Mucosa of stomach (tissue), 1 donor: ENCODE measurements around the gene AP1G1.
"Not testable (repeated sequence)": the region's sequence is repeated elsewhere in the genome, so short reads cannot be mapped to it uniquely, and the experiment has no call there.

Source experiments
- H3K27me3 ChIP-seq: one replicate; pipeline ENCODE4 v1.7.0; 2013; ENCODE audit warnings: mild to moderate bottlenecking, low read length; ENCODE audit not compliant: control insufficient read depth, insufficient read depth
- H3K36me3 ChIP-seq: one replicate; pipeline ENCODE4 v1.7.0; 2013; ENCODE audit warnings: low read length; ENCODE audit not compliant: control insufficient read depth, insufficient read depth
- H3K4me1 ChIP-seq: one replicate; pipeline ENCODE4 v1.7.0; 2013; ENCODE audit warnings: mild to moderate bottlenecking, low read length; ENCODE audit not compliant: control insufficient read depth, insufficient read depth
- H3K4me3 ChIP-seq: one replicate; pipeline ENCODE4 v1.7.0; 2013; ENCODE audit warnings: low read length
- H3K9ac ChIP-seq: one replicate; pipeline ENCODE4 v1.7.0; 2013; ENCODE audit warnings: mild to moderate bottlenecking, low read length, moderate library complexity
- H3K9me3 ChIP-seq: one replicate; pipeline ENCODE4 v1.7.0; 2013; ENCODE audit warnings: mild to moderate bottlenecking, low read length, moderate library complexity; ENCODE audit not compliant: control insufficient read depth
- donor health status: Pancreatic carcinoma.

AP1G1 gene

DNA sequence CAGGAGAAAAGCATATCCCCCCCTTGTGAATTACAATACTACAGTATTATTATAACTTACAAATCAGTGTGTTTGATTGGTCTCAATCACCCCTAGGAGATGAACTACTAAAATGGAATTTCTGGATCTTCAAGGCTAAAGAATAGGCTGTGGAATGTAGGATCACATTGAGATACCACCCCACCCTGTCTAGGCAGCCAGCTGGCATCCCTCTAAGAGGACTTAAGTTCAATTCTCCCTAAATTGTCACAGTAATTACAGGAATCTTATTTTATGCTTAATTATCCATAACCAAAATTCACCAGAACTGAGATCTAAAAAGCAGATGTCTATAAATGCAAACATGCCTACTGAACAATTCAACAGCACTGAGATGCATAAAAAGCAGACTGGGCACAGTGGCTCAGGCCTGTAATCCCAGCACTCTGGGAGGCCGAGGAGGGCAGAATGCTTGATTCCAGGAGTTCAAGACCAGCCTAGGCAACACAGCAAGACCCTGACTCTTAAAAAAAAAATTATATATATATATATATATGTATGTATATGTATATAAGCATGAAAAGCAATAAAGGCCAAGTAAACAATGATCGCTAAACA is 12.0 kb downstream of the AP1G1 start:
- H3K36me3 ChIP-seq = no peaks in the 10 kb centered on the region
- H3K27me3 ChIP-seq = no peaks in the 10 kb centered on the region
- no peak overlapping the region for H3K9ac ChIP-seq
- H3K4me3 ChIP-seq = no peak overlapping the region
- no peaks in the 10 kb centered on the region for H3K4me1 ChIP-seq
- H3K9me3 ChIP-seq = no peaks in the 10 kb centered on the region

GRCh38 chr16:71794943-71795342 is 13.7 kb downstream of the AP1G1 start:
- no peaks in the 10 kb centered on the region for H3K36me3 ChIP-seq
- no peak overlapping the region for H3K9ac ChIP-seq
- no peaks in the 10 kb centered on the region for H3K4me1 ChIP-seq
- H3K9me3 ChIP-seq = no peaks in the 10 kb centered on the region
- no peak overlapping the region for H3K4me3 ChIP-seq
- H3K27me3 ChIP-seq = no peaks in the 10 kb centered on the region

DNA sequence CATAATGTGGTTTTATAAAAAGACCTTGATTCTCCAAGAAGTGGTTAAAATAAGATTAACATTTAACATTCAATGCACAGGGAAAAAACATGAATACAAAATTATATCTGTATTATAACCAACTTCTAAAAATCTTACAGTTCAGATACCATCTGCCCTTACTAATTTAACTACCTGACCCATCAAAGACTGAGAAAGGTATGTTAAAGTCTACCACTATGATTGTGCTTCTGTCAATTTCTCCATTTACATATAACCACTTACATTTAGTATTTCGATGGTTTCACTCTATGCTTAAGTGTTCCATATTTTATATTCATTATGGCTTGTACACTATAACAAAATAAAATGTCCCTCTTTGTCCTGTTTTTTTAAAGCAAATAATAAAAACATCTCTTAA is 14.6 kb downstream of the AP1G1 start:
- H3K9ac ChIP-seq = no peak overlapping the region
- H3K27me3 ChIP-seq = no peaks in the 10 kb centered on the region
- H3K9me3 ChIP-seq = no peaks in the 10 kb centered on the region
- H3K36me3 ChIP-seq = peaks cover 3% of the 10 kb centered on the region
- no peak overlapping the region for H3K4me3 ChIP-seq
- peaks cover 2% of the 10 kb centered on the region for H3K4me1 ChIP-seq

- H3K9ac ChIP-seq = no peak overlapping the region
- no peaks in the 10 kb centered on the region for H3K27me3 ChIP-seq
- peaks cover 8% of the 10 kb centered on the region for H3K36me3 ChIP-seq
- H3K4me1 ChIP-seq = peaks cover 5% of the 10 kb centered on the region
- H3K9me3 ChIP-seq = no peaks in the 10 kb centered on the region
- no peak overlapping the region for H3K4me3 ChIP-seq
Observed at GRCh38 chr16:71792176-71792575, 16.5 kb downstream of the AP1G1 start.

DNA sequence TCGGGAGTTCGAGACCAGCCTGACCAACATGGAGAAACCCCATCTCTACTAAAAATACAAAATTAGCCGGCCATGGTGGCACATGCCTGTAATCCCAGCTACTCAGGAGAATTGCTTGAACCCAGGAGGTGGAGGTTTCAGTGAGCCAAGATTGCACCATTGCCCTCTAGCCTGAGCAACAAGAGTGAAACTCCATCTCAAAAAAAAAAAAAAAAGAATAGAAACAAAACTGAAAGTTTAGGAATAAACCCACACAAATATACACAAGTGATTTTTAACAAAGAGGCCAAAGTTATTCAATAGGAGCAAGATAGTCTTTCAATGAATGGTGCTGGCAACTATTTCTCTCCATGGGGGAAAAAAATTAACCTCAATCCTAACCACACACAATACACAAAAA is 18.3 kb downstream of the AP1G1 start:
- not testable (repeated sequence) for H3K36me3 ChIP-seq, H3K27me3 ChIP-seq, H3K9me3 ChIP-seq, H3K9ac ChIP-seq, H3K4me1 ChIP-seq, H3K4me3 ChIP-seq

GRCh38 chr16:71789136-71789535 is 19.5 kb downstream of the AP1G1 start:
- peaks cover 8% of the 10 kb centered on the region for H3K36me3 ChIP-seq

DNA sequence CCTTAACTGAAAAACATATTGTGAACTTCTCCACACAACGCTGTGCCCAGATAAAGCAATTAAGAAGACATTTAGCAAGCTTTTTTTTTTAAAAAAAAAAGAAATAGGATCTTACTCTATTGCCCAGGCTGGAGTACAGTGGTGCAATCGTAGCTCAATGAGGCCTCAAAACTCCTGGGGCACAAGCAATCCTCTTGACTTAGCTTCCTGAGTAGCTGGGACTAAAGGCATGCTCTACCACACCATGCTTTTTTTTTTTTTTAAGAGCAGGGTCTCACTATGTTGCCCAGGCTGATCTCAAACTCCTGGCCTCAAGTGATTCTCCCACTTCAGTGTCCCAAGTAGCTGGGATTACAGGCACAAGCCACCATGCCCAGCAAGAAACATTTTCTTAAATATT is 20.1 kb downstream of the AP1G1 start:
- H3K9me3 ChIP-seq = no peaks in the 10 kb centered on the region
- peaks cover 8% of the 10 kb centered on the region for H3K36me3 ChIP-seq
- H3K4me1 ChIP-seq = peaks cover 5% of the 10 kb centered on the region
- no peak overlapping the region for H3K9ac ChIP-seq
- no peaks in the 10 kb centered on the region for H3K27me3 ChIP-seq
- H3K4me3 ChIP-seq = no peak overlapping the region

More at GRCh38 chr16:71789136-71789535, 19.5 kb downstream of the AP1G1 start:
- no peaks in the 10 kb centered on the region for H3K9me3 ChIP-seq
- no peak overlapping the region for H3K9ac ChIP-seq
- no peak overlapping the region for H3K4me3 ChIP-seq
- H3K4me1 ChIP-seq = peaks cover 5% of the 10 kb centered on the region
- no peaks in the 10 kb centered on the region for H3K27me3 ChIP-seq

DNA sequence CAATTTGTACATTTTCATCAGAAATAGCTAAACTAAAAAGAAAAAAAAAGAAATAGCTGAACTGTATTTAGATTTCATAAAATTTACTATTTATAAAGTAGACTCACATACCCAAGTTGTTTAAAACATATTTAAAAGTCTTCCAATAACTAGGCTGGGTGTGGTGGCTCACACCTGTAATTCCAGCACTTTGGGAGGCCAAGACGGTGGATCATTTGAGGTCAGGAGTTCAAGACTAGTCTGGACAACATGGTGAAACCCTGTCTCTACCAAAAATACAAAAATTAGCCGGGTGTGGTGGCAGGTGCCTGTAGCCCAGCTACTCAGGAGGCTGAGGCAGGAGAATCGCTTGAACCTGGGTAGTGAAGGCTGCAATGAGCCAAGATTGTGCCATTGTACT is 23.5 kb downstream of the AP1G1 start:
- H3K9me3 ChIP-seq = not testable (repeated sequence)

DNA sequence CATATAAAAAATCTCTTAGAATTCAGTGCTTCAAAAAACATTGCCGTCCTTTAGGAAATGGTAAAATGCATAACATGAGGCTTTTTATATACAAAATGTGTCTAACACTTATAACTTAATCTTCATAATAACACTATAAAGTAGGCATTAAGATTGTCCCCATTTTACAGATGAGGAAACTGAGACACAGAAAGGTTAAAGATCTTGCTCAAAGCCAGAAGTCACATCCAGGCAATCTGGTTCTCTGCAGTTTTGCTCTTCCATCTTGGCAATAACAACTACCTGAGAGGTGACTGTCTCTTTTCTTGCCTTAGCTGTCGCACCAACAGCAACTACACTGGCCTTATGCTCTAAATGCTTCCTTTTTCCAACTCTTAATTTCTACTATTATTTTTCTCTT is 24.5 kb downstream of the AP1G1 start:
- H3K9me3 ChIP-seq = no peaks in the 10 kb centered on the region
- peaks cover 6% of the 10 kb centered on the region for H3K36me3 ChIP-seq
- H3K4me1 ChIP-seq = peaks cover 9% of the 10 kb centered on the region
- H3K27me3 ChIP-seq = no peaks in the 10 kb centered on the region
- H3K4me3 ChIP-seq = no peak overlapping the region
- H3K9ac ChIP-seq = no peak overlapping the region

More for the DNA sequence above, 23.5 kb downstream of the AP1G1 start:
- H3K9ac ChIP-seq, H3K4me3 ChIP-seq, H3K27me3 ChIP-seq, H3K36me3 ChIP-seq: not testable (repeated sequence)
- H3K4me1 ChIP-seq = peaks cover 11% of the 10 kb centered on the region

GRCh38 chr16:71781741-71782140 is 26.9 kb downstream of the AP1G1 start:
- no peaks in the 10 kb centered on the region for H3K27me3 ChIP-seq
- H3K9ac ChIP-seq = no peak overlapping the region
- no peak overlapping the region for H3K4me3 ChIP-seq
- peaks cover 6% of the 10 kb centered on the region for H3K4me1 ChIP-seq
- no peaks in the 10 kb centered on the region for H3K36me3 ChIP-seq
- H3K9me3 ChIP-seq = no peaks in the 10 kb centered on the region

DNA sequence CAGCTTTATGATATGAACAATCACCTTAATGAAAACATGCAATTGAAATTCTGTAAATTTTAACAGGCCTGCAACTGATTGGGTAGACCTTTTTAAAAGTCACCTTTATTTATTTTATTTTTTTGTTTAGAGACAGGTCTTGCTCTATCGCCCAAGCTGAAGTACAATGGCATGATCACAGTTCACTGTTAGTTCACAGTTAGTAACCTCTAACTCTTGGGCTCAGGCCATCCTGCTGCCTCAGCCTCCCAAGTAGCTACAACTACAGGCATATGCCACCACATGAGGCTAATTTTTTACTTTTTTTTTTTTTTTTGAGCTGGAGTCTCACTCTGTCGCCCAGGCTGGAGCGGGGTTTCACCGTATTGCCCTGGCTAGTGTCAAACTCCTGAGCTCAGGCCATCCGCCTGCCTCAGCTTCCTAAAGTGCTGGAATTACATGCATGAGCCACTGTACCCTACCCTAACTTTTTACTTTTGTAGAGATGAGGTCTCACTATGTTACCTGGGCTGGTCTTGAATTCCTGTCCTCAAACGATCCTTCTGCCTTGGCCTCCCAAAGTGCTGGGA is 28.0 kb downstream of the AP1G1 start:
- H3K27me3 ChIP-seq = no peaks in the 10 kb centered on the region
- H3K36me3 ChIP-seq = no peaks in the 10 kb centered on the region
- H3K9ac ChIP-seq = no peak overlapping the region
- no peak overlapping the region for H3K4me3 ChIP-seq
- no peaks in the 10 kb centered on the region for H3K9me3 ChIP-seq
- peaks cover 6% of the 10 kb centered on the region for H3K4me1 ChIP-seq

DNA sequence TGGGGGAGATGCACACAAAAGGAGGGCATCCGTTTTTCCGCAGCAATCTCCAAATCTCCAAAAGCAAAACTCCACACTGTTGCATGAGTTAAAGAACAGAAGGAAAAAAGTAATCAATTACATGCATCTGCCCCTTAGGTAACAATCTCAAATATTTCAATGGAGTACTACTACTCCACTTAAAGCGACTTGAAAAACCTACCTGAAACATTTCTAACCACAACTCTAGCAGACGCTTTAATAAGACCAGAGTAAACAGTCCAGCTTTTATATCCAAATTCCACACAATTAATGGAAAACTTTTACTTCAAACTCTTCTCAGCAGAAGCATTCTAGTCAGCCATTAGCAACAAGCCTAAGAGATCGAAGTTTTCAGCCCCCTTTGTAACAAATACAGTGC is 29.9 kb downstream of the AP1G1 start:
- Histone ChIP-seq H3K4me3 (no peak overlapping the region), H3K27me3 (no peaks in the 10 kb centered on the region), H3K9ac (no peak overlapping the region), H3K9me3 (no peaks in the 10 kb centered on the region), H3K4me1 (peaks cover 6% of the 10 kb centered on the region), H3K36me3 (no peaks in the 10 kb centered on the region)

DNA sequence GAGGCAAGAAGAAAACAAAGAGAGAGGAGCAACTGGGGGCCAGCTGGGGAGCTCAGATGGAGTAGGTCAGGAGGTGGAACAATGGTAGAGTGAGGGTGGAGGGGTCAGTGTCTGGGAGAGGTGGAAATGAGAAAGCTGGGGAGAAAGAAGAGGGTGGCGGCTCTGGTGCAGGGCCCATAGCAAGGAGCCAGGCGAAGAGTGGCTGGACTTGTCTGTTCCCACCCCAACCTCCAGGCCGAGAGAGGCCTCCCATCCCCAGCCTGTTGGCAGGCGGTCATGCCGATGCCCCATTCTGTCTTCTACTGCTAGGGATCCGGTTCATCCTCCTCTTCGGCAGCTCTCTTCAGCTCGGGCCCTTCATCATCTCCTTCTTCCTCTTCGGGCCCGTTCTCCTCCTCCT is 31.3 kb downstream of the AP1G1 start:
- no peak overlapping the region for H3K9ac ChIP-seq
- peaks cover 6% of the 10 kb centered on the region for H3K4me1 ChIP-seq
- H3K9me3 ChIP-seq = no peaks in the 10 kb centered on the region
- no peaks in the 10 kb centered on the region for H3K36me3 ChIP-seq
- no peaks in the 10 kb centered on the region for H3K27me3 ChIP-seq
- H3K4me3 ChIP-seq = no peak overlapping the region
